Right atrium auricular region (tissue), 2 donors: ENCODE results near the gene TMUB1. TPM values are rescaled to one million over a fixed set of nuclear protein-coding genes. Genes with fewer than 3 reads are reported as not detected.

Experiments used
- DNase-seq: peaks from one replicate; pipeline ENCODE4 v3.0.0-alpha.2; 2019; ENCODE audit warnings: low spot score
- H3K27ac ChIP-seq, 2 donors: fragments of 200-600 bp; sonication (generic); 1 replicate in 1 of 2; 2 replicates in 1 of 2; pipeline ENCODE4 v1.5.1; 2016 to 2019
- H3K27me3 ChIP-seq, 2 donors: fragments of 200-600 bp; sonication (generic); one replicate each; pipeline versions ENCODE4 v1.5.1 to v1.6.0; 2017 to 2019
- H3K36me3 ChIP-seq: fragments of 200-600 bp; sonication (generic); one replicate; pipeline ENCODE4 v1.5.1; 2016
- H3K4me1 ChIP-seq, 2 donors: fragments of 200-600 bp; sonication (generic); one replicate each; pipeline versions ENCODE4 v1.5.1 to v1.6.0; 2017 to 2019
- H3K4me3 ChIP-seq, 2 donors: fragments of 200-600 bp; sonication (generic); 1 replicate in 1 of 2; 2 replicates in 1 of 2; pipeline ENCODE4 v1.5.1; 2017 to 2019; ENCODE audit warnings: mild to moderate bottlenecking in 1 of 2, moderate library complexity in 1 of 2
- H3K9me3 ChIP-seq, 2 donors: fragments of 200-600 bp; sonication (generic); one replicate each; pipeline ENCODE4 v1.5.1; 2019
- CTCF ChIP-seq, 2 donors: fragments of 200-600 bp; sonication (generic); IDR thresholded peaks; one replicate each; pipeline ENCODE4 v1.5.1; 2019; ENCODE audit warnings: antibody characterized with exemption in 2 of 2
- total RNA-seq, 2 donors: library from RNA; depleted of rRNA; stranded (reverse); fragments of >200 nt; gene quantifications; one replicate each; pipeline ENCODE4 v1.1.0, GENCODE V29; 2016

TMUB1 gene
- total RNA-seq, 2 donors from 2014 or later = 28.0 to 53.6 TPM

GRCh38 chr7:151075978-151076426 lies 7.3 kb downstream of the TMUB1 start:
- DNase-seq = no peak
- no peaks in the 10 kb centered on the region for H3K27me3 ChIP-seq

GRCh38 chr7:151075662-151075971 lies 7.7 kb downstream of the TMUB1 start:
- Histone ChIP-seq H3K9me3 (no peaks in the 10 kb centered on the region), H3K4me3 (no peak overlapping the region), H3K27me3 (no peaks in the 10 kb centered on the region), H3K36me3 (peaks cover 60% of the 10 kb centered on the region), H3K4me1 (peaks cover 0 to 38% of the 10 kb centered on the region in 2 donors), H3K27ac (no peak overlapping the region)
- DNase-seq = no peak
- no peak for TF ChIP-seq CTCF (IDR thresholded peaks at IDR 0.05)

More at GRCh38 chr7:151075978-151076426, 7.3 kb downstream of the TMUB1 start:
- peaks cover 57% of the 10 kb centered on the region for H3K36me3 ChIP-seq
- no peak for TF ChIP-seq CTCF (IDR thresholded peaks at IDR 0.05)
- no peak overlapping the region for H3K4me3 ChIP-seq
- no peaks in the 10 kb centered on the region for H3K9me3 ChIP-seq
- no peak overlapping the region for H3K27ac ChIP-seq
- H3K4me1 ChIP-seq = peaks cover 0 to 40% of the 10 kb centered on the region in 2 donors

- Histone ChIP-seq H3K27ac (no peak overlapping the region), H3K36me3 (peaks cover 66% of the 10 kb centered on the region), H3K9me3 (no peaks in the 10 kb centered on the region), H3K27me3 (no peaks in the 10 kb centered on the region), H3K4me1 (peaks cover 0 to 38% of the 10 kb centered on the region in 2 donors), H3K4me3 (no peak overlapping the region)
- no peak for TF ChIP-seq CTCF (IDR thresholded peaks at IDR 0.05)
- DNase-seq = no peak
These were observed 8.3 kb downstream of the TMUB1 start for GRCh38 chr7:151074817-151075661.

GRCh38 chr7:151073990-151074389 lies 9.3 kb downstream of the TMUB1 start:
- no peaks in the 10 kb centered on the region for H3K27me3 ChIP-seq
- peaks cover 77% of the 10 kb centered on the region for H3K36me3 ChIP-seq
- H3K9me3 ChIP-seq = no peaks in the 10 kb centered on the region
- no peak for DNase-seq
- no peak overlapping the region for H3K27ac ChIP-seq
- peaks cover 0 to 28% of the 10 kb centered on the region in 2 donors for H3K4me1 ChIP-seq
- H3K4me3 ChIP-seq = no peak overlapping the region
- no peak for TF ChIP-seq CTCF (IDR thresholded peaks at IDR 0.05)

GRCh38 chr7:151071032-151071866 lies 12.0 kb downstream of the TMUB1 start:
- Histone ChIP-seq H3K4me3 (no peak overlapping the region), H3K27me3 (no peaks in the 10 kb centered on the region), H3K36me3 (peaks cover 99% of the 10 kb centered on the region), H3K9me3 (no peaks in the 10 kb centered on the region), H3K27ac (no peak overlapping the region), H3K4me1 (peaks cover 0 to under 1% of the 10 kb centered on the region in 2 donors)
- TF ChIP-seq CTCF (IDR thresholded peaks at IDR 0.05) = no peak
- DNase-seq = no peak
